ENCODE measurements around the gene MYBPC3. TPM values are rescaled to one million over a fixed set of nuclear protein-coding genes. Genes with fewer than 3 reads are reported as not detected.
A peak's percentile ranks its signal among the peaks of the same experiment; 100 is the strongest.
"Not testable (repeated sequence)": the region's sequence is repeated elsewhere in the genome, so short reads cannot be mapped to it uniquely, and the experiment has no call there.

MYBPC3 gene
- total RNA-seq, 1 experiment from 2014 or later, result not detected

GRCh38 chr11:47342036-47342803 lies 10.3 kb downstream of the MYBPC3 start:
- Histone ChIP-seq H3K27me3 (peaks cover 12% of the 10 kb centered on the region), H3K36me3 (no peaks in the 10 kb centered on the region), H3K4me3 (no peak overlapping the region), H3K9me3 (replicated peaks) (no peaks in the 10 kb centered on the region), H3K4me1 (no peaks in the 10 kb centered on the region), H3K27ac (no peak overlapping the region)
- DNase-seq, result no peak

GRCh38 chr11:47340980-47341775 lies 11.3 kb downstream of the MYBPC3 start:
- Histone ChIP-seq H3K27ac (no peak overlapping the region), H3K27me3 (peaks cover 9% of the 10 kb centered on the region), H3K4me1 (no peaks in the 10 kb centered on the region), H3K36me3 (no peaks in the 10 kb centered on the region), H3K9me3 (replicated peaks) (no peaks in the 10 kb centered on the region), H3K4me3 (no peak overlapping the region)
- peak in 1 of 2 experiments; percentile 2 for DNase-seq

GRCh38 chr11:47340010-47340409 lies 12.5 kb downstream of the MYBPC3 start:
- DNase-seq, result no peak
- H3K4me3 ChIP-seq, result no peak overlapping the region
- H3K36me3 ChIP-seq, result no peaks in the 10 kb centered on the region
- H3K27ac ChIP-seq, result no peak overlapping the region
- 0 out of 2 replicates have a peak, but pooled peaks cover 4% of the 10 kb centered on the region for H3K27me3 ChIP-seq
- H3K4me1 ChIP-seq, result no peaks in the 10 kb centered on the region
- no peaks in the 10 kb centered on the region for H3K9me3 ChIP-seq (replicated peaks)

- DNase-seq, result peak in 1 of 2 experiments; percentile 3
- no peak overlapping the region for H3K4me3 ChIP-seq
- H3K9me3 ChIP-seq (replicated peaks), result no peaks in the 10 kb centered on the region
- no peaks in the 10 kb centered on the region for H3K4me1 ChIP-seq
- H3K27me3 ChIP-seq, result 0 out of 2 replicates have a peak, but pooled peaks cover 4% of the 10 kb centered on the region
- H3K36me3 ChIP-seq, result no peaks in the 10 kb centered on the region
- no peak overlapping the region for H3K27ac ChIP-seq
These were observed 13.9 kb downstream of the MYBPC3 start for GRCh38 chr11:47338396-47339241.

GRCh38 chr11:47337229-47337924 lies 15.1 kb downstream of the MYBPC3 start:
- DNase-seq, result peak in 1 of 2 experiments; percentile 4
- H3K9me3 ChIP-seq (replicated peaks), result no peaks in the 10 kb centered on the region
- no peaks in the 10 kb centered on the region for H3K36me3 ChIP-seq
- H3K27ac ChIP-seq, result no peak overlapping the region
- 0 out of 2 replicates have a peak, but pooled peaks cover 4% of the 10 kb centered on the region for H3K27me3 ChIP-seq
- no peaks in the 10 kb centered on the region for H3K4me1 ChIP-seq
- H3K4me3 ChIP-seq, result no peak overlapping the region

GRCh38 chr11:47336595-47336994 lies 15.9 kb downstream of the MYBPC3 start:
- H3K27ac ChIP-seq, result no peak overlapping the region

GRCh38 chr11:47335733-47336132 lies 16.8 kb downstream of the MYBPC3 start:
- Histone ChIP-seq H3K4me3 (no peak overlapping the region), H3K27ac (no peak overlapping the region), H3K36me3 (no peaks in the 10 kb centered on the region), H3K4me1 (no peaks in the 10 kb centered on the region), H3K9me3 (replicated peaks) (no peaks in the 10 kb centered on the region), H3K27me3 (0 out of 2 replicates have a peak, but pooled peaks cover 2% of the 10 kb centered on the region)
- DNase-seq, result no peak

More at GRCh38 chr11:47336595-47336994, 15.9 kb downstream of the MYBPC3 start:
- Histone ChIP-seq H3K27me3 (0 out of 2 replicates have a peak, but pooled peaks cover 4% of the 10 kb centered on the region), H3K4me3 (no peak overlapping the region), H3K36me3 (no peaks in the 10 kb centered on the region), H3K9me3 (replicated peaks) (no peaks in the 10 kb centered on the region), H3K4me1 (no peaks in the 10 kb centered on the region)
- peak in 1 of 2 experiments; percentile 1 for DNase-seq

GRCh38 chr11:47334699-47335411 lies 17.6 kb downstream of the MYBPC3 start:
- H3K4me1 ChIP-seq; H3K27ac ChIP-seq; H3K36me3 ChIP-seq; H3K27me3 ChIP-seq; H3K4me3 ChIP-seq; DNase-seq; H3K9me3 ChIP-seq (replicated peaks): not testable (repeated sequence)

GRCh38 chr11:47333886-47334443 lies 18.5 kb downstream of the MYBPC3 start:
- no peaks in the 10 kb centered on the region for H3K9me3 ChIP-seq (replicated peaks)
- no peaks in the 10 kb centered on the region; the same call in 1 of the 2 replicates for H3K4me1 ChIP-seq
- no peak overlapping the region for H3K4me3 ChIP-seq
- DNase-seq, result no peak
- H3K27ac ChIP-seq, result no peak overlapping the region
- no peaks in the 10 kb centered on the region for H3K27me3 ChIP-seq
- H3K36me3 ChIP-seq, result no peaks in the 10 kb centered on the region

- H3K9me3 ChIP-seq (replicated peaks), result no peaks in the 10 kb centered on the region
- DNase-seq, result no peak
- no peaks in the 10 kb centered on the region for H3K36me3 ChIP-seq
- no peak overlapping the region for H3K27ac ChIP-seq
- no peak overlapping the region for H3K4me3 ChIP-seq
- H3K27me3 ChIP-seq, result no peaks in the 10 kb centered on the region
- H3K4me1 ChIP-seq, result no peaks in the 10 kb centered on the region; the same call in 1 of the 2 replicates
These were observed 19.0 kb downstream of the MYBPC3 start for GRCh38 chr11:47333526-47333845.

- Histone ChIP-seq H3K4me3 (no peak overlapping the region), H3K4me1 (no peaks in the 10 kb centered on the region; the same call in 1 of the 2 replicates), H3K36me3 (no peaks in the 10 kb centered on the region), H3K9me3 (replicated peaks) (no peaks in the 10 kb centered on the region), H3K27ac (no peak overlapping the region), H3K27me3 (no peaks in the 10 kb centered on the region)
- DNase-seq, result no peak
These were observed 19.5 kb downstream of the MYBPC3 start for GRCh38 chr11:47332791-47333525.

- DNase-seq, result no peak
- Histone ChIP-seq H3K9me3 (replicated peaks) (no peaks in the 10 kb centered on the region), H3K27me3 (no peaks in the 10 kb centered on the region), H3K36me3 (no peaks in the 10 kb centered on the region), H3K4me3 (no peak overlapping the region), H3K27ac (no peak overlapping the region), H3K4me1 (no peaks in the 10 kb centered on the region; the same call in 1 of the 2 replicates)
These were observed 20.2 kb downstream of the MYBPC3 start for GRCh38 chr11:47332303-47332711.
